ENCODE data around the gene CPN2.

Gene CPN2

DNA sequence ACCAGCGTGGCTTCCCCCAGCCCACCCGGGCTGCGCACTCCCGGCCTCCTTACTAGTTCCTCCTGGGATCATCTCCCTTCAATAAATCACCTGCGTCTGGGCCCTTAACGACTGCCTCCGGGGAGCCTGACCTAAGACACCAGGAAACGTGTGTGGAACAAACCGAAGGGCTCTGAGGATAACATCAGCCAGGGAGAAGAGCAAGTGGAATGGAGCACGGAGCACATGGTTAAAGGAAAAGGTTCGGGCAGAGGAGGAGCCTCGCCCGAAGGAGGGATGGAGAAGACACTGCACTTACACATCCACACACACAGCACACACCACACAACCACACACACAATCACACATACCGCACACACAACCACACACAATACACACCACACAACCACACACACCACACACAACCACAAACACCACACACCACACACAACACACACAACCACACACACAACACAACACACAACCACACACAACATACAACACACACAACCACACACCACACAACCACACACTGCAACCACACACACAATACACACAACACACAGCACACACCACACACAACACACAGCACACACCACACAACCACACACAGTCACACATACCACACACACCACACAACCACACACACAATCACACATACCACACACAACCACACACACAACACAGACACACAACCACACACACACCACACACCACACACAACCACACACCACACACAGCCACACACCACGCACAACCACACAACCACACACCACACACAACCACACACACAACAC, 24.7 kb downstream of the CPN2 start:
- no peak for DNase-seq

DNA sequence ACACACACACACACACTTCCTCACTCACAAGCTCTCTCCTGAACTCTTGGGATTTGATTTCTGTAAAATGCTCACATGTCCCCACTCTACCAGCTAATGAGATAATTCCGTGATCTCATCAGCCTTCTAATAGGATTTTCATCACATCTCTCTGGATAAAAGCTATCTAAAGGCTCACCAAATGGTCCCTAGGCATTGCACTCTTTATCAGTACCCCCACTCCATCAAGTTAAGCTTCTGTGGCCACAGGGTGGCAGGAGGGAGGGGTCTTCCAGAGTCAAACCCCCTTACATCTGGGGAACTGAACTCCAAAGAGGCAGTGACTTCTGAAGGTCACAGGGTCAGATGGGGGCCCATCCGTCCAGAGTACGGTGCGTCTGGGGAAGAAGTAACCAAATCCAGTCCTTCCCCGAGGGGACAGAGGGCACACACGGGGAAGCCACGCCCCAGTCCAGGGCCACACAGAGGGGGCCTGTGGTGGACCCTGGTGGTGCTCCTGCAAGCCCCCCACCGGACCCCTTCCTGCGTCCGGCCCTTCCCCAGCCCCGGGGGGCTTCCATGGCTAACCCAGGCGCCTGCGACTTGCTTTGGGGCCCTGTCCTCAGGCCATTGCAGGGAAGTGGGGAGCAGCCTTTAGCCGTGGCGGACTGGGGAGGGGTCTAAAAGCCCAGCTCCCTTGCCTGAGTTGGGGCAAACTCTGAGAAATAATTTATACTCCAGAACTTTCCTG, 25.5 kb downstream of the CPN2 start:
- DNase-seq: no peak

DNA sequence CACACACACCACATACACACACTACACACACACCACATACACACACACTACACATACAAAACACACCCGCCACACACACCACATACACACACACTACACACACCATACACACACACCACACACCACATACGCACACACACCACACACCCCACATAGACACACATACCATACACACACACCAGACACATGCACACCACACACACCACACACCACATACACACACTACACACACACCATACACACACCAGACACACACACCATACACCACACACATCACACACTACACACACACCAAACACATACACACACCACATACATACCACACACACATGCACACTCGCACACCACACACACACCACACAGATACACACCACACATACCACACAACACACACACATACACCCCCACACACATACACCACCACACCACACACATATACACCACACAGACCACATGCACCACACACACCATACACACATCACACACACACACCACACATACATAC, 26.3 kb downstream of the CPN2 start:
- DNase-seq: no peak

DNA sequence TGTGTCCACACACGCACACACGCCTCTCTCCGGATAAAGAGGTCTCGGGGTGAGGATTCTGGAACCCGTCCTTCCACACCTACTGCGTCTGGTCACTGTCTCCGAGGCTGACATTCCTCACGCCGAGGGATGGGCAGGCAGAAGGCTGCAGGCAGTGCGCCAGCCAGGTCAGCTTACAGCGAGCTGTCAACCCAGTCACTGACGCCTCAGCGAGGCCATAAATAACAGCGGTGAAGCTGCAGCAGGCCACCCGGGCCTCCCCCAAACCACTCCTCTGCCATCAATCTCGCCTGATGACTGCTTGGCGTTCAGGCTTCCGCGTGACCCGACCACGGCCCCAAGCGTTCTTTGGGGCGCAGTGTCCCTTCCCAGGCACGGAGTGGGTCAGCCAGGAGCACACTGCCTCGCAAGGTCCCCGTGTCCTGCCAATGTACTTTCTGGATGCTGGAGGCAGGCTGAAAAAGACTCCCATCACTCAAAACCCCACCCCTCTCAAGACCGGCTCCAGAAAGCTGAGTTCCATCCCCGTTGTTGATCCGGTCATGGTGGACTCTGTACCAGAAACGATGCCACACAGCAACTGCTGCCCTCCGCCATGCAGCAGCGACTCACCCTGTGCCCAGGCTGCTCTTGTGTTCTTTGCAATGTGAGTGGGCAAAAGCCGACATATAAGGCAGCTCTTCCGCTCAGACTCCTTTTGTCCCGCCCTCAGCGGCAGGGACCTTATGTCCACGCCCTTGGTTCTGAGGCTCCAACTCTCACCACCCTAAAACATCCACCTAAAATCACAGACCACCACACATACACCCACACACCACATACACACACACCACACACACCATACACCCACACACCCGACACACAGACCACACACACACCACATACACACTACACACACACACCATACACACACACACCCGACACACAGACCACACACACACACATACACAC, 27.1 kb downstream of the CPN2 start:
- DNase-seq: no peak

DNA sequence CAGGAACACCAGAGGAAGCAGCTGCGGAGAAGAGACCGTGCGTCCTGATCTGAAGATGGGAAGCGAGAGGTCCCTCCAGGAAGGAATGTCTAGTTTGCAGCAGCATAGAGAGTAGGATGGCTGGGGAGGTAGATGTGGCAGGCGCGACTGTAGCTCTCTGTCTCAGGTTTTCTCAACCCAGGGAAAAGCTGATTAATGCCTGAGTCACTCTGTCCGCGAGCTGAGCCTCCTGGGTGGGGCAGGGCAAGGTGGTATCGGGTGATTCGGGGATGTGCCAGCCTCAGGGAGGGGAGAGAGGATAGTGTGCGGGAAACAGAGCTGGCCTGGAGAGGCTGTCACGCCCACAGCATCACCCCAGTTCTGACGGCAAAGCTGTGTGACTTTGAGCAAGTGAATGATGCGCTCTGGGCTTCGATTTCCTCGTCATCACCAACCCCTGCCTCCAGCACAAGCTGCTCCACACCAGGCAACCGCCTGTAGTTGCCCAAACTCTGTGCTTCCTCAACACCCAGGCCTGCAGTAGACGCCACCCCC, 28.4 kb downstream of the CPN2 start:
- no peak for DNase-seq

- no peak for DNase-seq
Observed at GRCh38 chr3:194321693-194322640, 29.2 kb downstream of the CPN2 start.

DNA sequence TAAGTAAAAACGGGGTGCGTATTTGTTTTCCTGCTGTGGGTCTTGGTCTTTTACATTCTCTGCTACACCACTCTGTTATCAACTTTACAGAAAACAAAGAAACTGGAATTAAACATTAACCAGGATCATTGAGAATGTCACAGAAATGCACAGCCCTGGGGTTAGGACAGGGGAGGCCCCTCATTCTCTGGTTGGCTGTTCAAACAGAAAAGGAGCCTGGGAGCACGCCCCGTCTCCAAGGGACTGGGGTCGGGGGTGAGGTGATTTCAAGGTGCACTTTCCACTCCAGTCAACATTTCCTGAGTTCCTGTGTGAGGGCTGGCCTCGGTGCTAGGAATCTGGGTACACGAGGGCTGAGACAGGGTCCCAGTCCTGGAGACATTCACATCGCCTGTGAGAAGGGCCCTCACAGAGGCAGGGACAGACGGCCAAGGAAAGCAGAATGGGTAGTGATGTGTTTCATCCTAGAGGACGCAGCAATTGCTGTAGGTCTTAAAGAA, 30.3 kb downstream of the CPN2 start:
- no peak for DNase-seq

GRCh38 chr3:194320100-194320499, 31.0 kb downstream of the CPN2 start:
- DNase-seq: no peak

DNA sequence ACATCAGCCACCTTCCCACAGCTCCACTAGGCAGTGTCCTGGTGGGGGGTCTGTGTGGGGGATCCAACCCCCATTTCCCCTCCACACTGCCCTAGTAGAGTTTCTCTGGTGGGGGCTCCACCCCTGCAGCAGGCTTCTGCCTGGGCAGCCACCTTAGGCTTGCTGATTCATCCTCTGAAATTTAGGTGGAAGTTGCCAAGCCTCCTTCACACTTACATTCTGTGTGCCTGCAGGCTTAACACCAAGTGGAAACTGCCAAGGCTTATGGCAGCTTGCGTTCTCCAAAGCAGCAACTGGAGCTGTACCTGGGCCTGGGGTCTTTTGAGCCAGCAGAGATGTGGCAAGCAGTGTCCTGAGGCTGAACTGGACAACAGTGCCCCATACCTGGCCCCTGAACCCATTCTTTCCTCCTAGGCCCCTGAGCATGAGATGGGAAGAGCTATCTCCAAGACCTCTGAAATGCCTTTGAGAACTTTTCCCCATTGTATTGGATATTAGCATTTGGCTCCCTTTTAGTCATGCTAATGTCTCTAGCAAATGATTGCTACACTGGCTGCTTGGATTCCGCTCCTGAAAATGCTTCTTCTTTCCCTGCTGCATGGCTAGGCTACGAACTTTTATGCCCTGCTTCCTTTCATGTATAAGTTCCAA, 32.5 kb downstream of the CPN2 start:
- DNase-seq: no peak

DNA sequence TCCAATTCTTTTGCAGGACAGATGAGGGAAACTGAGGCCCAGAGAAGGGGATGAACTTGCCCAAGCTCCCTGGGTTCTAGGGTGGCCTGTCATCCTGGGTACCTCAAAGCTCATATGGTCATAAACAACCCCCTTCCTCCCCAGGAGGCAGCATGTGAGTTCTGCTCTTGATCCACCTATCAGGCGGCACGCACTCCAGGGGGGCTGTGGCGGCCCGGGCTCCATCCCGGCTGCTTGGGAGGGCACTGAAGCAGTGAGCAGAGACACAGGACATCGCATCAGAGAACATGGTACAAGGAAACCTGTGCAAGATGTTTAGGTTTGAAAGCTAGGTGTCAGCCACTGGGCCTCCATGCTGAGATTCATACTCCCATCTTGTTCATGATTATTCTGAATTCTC, 34.2 kb downstream of the CPN2 start:
- DNase-seq: no peak

GRCh38 chr3:194315965-194316361, 35.2 kb downstream of the CPN2 start:
- no peak for DNase-seq

DNA sequence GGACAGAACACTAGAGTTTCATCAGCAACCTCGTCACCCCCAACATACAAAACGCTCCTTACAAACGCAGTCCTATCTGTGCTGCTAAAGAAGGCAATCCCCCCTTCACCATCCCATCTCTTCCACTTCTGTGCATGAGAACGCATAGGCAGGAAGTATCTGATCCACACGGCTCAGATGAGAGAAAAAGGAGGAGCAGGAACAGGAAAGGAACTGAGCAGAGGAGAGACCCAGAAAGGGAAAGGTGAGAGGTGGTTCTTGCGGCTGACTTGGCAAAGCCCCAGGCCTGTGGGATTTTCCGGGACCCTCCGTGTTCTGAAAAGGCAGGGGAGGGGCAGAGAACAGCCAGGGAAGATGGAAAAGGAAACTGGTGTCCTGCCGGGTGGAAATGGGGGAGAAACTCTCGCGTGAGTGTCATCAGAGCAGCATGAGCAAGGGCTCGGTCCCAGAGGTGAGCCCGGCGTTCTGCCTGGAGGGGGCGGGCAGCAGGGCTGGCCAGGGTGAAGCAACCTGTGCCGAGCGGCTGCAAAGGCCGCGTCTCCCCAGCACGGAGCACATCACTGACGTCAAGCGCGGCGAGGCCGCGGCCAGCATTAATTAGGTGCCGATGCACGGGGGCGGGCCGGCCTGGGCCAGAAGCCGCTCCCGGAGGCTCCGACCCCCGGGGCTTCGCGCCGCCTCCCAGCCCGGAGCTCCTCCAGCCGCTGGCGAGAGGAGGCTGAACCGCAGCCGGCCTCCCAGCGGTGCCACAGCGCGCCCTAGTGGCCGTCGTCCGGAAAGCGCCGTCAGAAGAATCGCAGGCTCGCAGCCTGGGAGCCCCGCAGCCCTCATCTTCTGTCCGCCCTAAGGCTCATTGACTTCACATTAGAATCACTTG, 35.8 kb downstream of the CPN2 start:
- DNase-seq: peak; percentile 85

DNA sequence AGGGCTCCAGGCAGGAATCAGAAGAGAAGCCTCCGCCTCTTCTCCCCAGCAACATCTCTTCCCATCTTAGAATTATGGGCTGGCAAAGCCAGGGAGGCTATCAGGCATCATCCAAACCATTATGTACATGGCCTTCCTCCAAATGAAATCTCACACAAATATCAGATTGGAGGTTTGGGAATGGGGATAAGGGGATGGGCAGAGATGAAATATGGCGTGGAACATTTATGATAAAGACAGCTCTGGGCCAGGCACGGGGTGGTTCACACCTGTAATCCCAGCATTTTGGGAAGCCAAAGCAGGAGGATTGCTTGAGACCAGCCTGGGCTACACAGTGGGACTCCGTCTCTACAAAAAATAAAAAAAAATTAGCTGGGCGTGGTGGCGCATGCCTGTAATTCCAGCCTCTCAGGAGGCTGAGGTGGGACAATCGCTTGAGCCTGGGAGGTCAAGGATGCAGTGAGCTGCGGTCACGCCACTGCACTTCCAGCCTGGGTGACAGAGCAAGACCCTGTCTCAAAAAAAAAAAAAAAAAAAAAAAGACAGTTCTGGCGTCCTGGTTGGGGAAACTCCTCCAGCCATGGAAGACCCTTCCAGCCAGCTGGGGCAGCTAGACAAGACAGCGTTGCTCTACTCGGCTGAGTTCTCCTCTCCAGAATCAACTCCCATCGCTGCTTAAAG, 36.6 kb downstream of the CPN2 start:
- DNase-seq: no peak

DNA sequence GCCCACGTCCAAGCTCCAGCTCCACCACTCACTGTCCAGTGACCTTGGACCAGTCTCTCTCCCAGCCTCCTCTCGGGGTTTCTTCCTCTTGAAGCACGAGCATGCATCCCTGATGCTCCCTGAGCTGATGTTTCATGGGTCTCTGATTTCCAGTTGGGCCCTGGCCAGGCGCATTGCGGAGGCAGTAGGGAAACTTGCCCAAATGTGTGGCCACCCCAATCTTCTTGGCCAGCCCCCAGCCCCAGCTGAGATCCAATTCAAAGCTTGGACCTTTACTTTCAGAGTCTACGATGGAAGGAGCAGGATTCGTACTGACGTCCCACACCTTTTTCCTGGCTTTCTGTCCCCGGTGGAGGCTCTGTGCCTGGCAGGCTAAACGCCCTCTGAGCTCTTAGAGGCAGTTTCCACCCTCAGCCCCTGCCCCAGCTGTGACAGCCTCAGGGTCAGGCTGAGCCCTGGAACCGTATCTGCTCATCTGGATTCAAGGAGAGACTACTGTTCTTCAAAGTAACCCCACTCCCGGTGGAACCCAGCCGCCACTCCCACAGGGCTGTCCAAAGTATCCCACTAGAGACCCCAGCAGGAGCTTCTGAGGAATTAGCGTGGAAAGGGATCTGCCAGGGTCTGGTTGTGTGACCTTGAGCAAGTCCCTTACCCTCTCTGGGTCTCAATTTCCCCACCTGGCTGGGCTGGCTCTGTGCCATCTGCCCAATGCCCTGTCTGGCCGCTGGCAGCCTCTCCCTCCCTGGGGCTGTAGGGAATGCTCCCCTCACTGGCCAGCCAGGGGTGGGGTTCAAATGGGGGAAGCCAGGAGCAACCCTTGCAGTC, 37.4 kb downstream of the CPN2 start:
- DNase-seq: no peak

- peak; percentile 40 for DNase-seq
Observed at GRCh38 chr3:194312743-194313281, 38.3 kb downstream of the CPN2 start.

- DNase-seq: no peak
Observed at GRCh38 chr3:194312186-194312742, 38.9 kb downstream of the CPN2 start.

- DNase-seq: no peak
Observed at GRCh38 chr3:194311000-194311399, 40.1 kb downstream of the CPN2 start.

All from GDM1 (cell line).